ENCODE data around the gene WDFY4.

The WDFY4 gene

GRCh38 chr10:48683424-48683823 lies 1.2 kb upstream of the WDFY4 start:
- no peak overlapping the region for H2AK5ac ChIP-seq (ENCODE audit: low read depth, low read length)
- peak overlapping the region; percentile 35 for H3K18ac ChIP-seq (ENCODE audit: low read length)
- no peak overlapping the region for H2BK12ac ChIP-seq (ENCODE audit: low read length)
- no peak overlapping the region for H3K4me3 ChIP-seq (ENCODE audit: low read length in 2 of 2)
- no peak overlapping the region for H3K27ac ChIP-seq (replicated peaks; ENCODE audit: low read length)
- no peak overlapping the region for H4K8ac ChIP-seq (ENCODE audit: low read depth, low read length)
- H3K9me3 ChIP-seq (replicated peaks in 1 of 2; ENCODE audit: control insufficient read depth in 2 of 2, insufficient read depth in 1 of 2, low read depth in 1 of 2, low read length in 2 of 2) = no peaks in the 10 kb centered on the region
- H4K91ac ChIP-seq (ENCODE audit: low read depth, low read length, poor library complexity) = no peak overlapping the region
- no peak overlapping the region for H3K4me2 ChIP-seq (ENCODE audit: insufficient read depth, low read length, poor library complexity, severe bottlenecking)
- H2BK120ac ChIP-seq (ENCODE audit: low read depth, low read length) = no peak overlapping the region
- H3K14ac ChIP-seq (ENCODE audit: low read length) = no peak overlapping the region
- H3K4ac ChIP-seq (ENCODE audit: low read length) = no peak overlapping the region
- H2BK15ac ChIP-seq (ENCODE audit: low read length) = no peak overlapping the region
- no peak overlapping the region for H2AFZ ChIP-seq (ENCODE audit: low read length)
- no peak overlapping the region for H2BK5ac ChIP-seq (ENCODE audit: low read length)
- H3K27me3 ChIP-seq (ENCODE audit: control insufficient read depth in 3 of 3, insufficient read depth in 3 of 3, low read depth in 1 of 3, low read length in 3 of 3) = no peaks in the 10 kb centered on the region
- no peaks in the 10 kb centered on the region for H3K4me1 ChIP-seq (ENCODE audit: control insufficient read depth in 2 of 2, insufficient read depth in 1 of 2, low read depth in 1 of 2, low read length in 2 of 2)
- no peak for DNase-seq (ENCODE audit: low spot score)
- no peaks in the 10 kb centered on the region for H3K79me1 ChIP-seq (ENCODE audit: low read depth, low read length)
- H3K36me3 ChIP-seq (replicated peaks in 1 of 2; ENCODE audit: control insufficient read depth in 2 of 2, insufficient read depth in 2 of 2, low read length in 2 of 2) = no peaks in the 10 kb centered on the region
- H3K9ac ChIP-seq (ENCODE audit: low read depth, low read length, poor library complexity) = no peak overlapping the region
- H3K23ac ChIP-seq (ENCODE audit: low read depth, low read length, poor library complexity) = no peak overlapping the region
- WGBS, 2 donors (ENCODE audit: extremely low coverage in 2 of 2, insufficient read length in 2 of 2, insufficient replicate concordance in 1 of 2) = no CpG with 5 or more reads among the region's 6 CpGs

DNA sequence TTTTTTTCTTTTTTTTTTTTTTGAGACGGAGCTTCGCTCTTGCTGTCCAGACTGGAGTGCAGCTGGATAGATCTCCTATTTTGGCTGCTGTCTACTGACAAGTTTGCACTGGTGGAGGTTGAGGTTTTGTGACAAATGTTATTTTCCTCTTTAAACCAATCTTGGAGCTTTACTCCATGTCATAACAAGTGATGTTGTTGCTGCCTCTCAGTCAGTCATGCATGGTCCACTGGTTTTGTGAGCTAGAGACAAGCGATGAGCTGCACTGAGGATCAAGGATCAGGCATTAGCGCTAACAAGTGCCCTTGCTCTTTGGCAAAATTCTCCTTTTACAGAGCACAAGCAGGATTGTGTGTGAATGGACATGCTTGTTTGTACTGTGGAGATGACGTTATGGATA lies 805 bp upstream of the WDFY4 start:
- no peak overlapping the region for H2AK5ac ChIP-seq (ENCODE audit: low read depth, low read length)
- H2BK120ac ChIP-seq (ENCODE audit: low read depth, low read length) = no peak overlapping the region
- no peaks in the 10 kb centered on the region for H3K4me1 ChIP-seq (ENCODE audit: control insufficient read depth in 2 of 2, insufficient read depth in 1 of 2, low read depth in 1 of 2, low read length in 2 of 2)
- H3K4me2 ChIP-seq (ENCODE audit: insufficient read depth, low read length, poor library complexity, severe bottlenecking) = no peak overlapping the region
- WGBS, 2 donors (ENCODE audit: extremely low coverage in 2 of 2, insufficient read length in 2 of 2, insufficient replicate concordance in 1 of 2) = no CpG with 5 or more reads among the region's 5 CpGs
- no peak overlapping the region for H3K14ac ChIP-seq (ENCODE audit: low read length)
- H3K27me3 ChIP-seq (ENCODE audit: control insufficient read depth in 3 of 3, insufficient read depth in 3 of 3, low read depth in 1 of 3, low read length in 3 of 3) = no peaks in the 10 kb centered on the region
- no peak for DNase-seq (ENCODE audit: low spot score)
- H2AFZ ChIP-seq (ENCODE audit: low read length) = no peak overlapping the region
- no peaks in the 10 kb centered on the region for H3K36me3 ChIP-seq (replicated peaks in 1 of 2; ENCODE audit: control insufficient read depth in 2 of 2, insufficient read depth in 2 of 2, low read length in 2 of 2)
- H4K91ac ChIP-seq (ENCODE audit: low read depth, low read length, poor library complexity) = no peak overlapping the region
- no peak overlapping the region for H2BK5ac ChIP-seq (ENCODE audit: low read length)
- no peak overlapping the region for H3K27ac ChIP-seq (replicated peaks; ENCODE audit: low read length)
- no peak overlapping the region for H3K4ac ChIP-seq (ENCODE audit: low read length)
- H3K4me3 ChIP-seq (ENCODE audit: low read length in 2 of 2) = no peak overlapping the region
- no peaks in the 10 kb centered on the region for H3K9me3 ChIP-seq (replicated peaks in 1 of 2; ENCODE audit: control insufficient read depth in 2 of 2, insufficient read depth in 1 of 2, low read depth in 1 of 2, low read length in 2 of 2)
- H4K8ac ChIP-seq (ENCODE audit: low read depth, low read length) = no peak overlapping the region
- no peak overlapping the region for H3K9ac ChIP-seq (ENCODE audit: low read depth, low read length, poor library complexity)
- no peak overlapping the region for H2BK15ac ChIP-seq (ENCODE audit: low read length)
- H2BK12ac ChIP-seq (ENCODE audit: low read length) = no peak overlapping the region
- no peak overlapping the region for H3K18ac ChIP-seq (ENCODE audit: low read length)
- H3K79me1 ChIP-seq (ENCODE audit: low read depth, low read length) = no peaks in the 10 kb centered on the region
- no peak overlapping the region for H3K23ac ChIP-seq (ENCODE audit: low read depth, low read length, poor library complexity)

DNA sequence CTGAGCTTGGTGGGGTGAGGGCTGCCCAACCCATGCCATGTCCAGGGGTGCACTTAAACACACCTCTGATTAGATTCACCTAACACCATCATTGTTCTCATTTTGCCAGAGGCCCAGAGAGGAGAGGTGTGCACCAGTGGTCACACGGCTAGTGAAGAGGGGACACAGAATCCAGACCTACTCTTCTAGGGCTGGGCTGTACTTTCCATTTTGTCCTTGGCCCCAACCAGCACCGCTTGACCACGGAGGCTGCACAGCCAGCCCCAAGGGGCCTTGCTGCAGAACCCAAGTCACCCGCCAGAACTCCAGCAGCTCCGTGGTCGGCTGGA lies 246 bp upstream of the WDFY4 start:
- Histone ChIP-seq H4K91ac (ENCODE audit: low read depth, low read length, poor library complexity) (no peak overlapping the region), H2BK12ac (ENCODE audit: low read length) (no peak overlapping the region), H3K23ac (ENCODE audit: low read depth, low read length, poor library complexity) (peak overlapping the region; percentile 31), H3K18ac (ENCODE audit: low read length) (no peak overlapping the region), H3K4me3 (ENCODE audit: low read length in 2 of 2) (no peak overlapping the region), H3K36me3 (replicated peaks in 1 of 2; ENCODE audit: control insufficient read depth in 2 of 2, insufficient read depth in 2 of 2, low read length in 2 of 2) (no peaks in the 10 kb centered on the region), H3K27me3 (ENCODE audit: control insufficient read depth in 3 of 3, insufficient read depth in 3 of 3, low read depth in 1 of 3, low read length in 3 of 3) (no peaks in the 10 kb centered on the region), H4K8ac (ENCODE audit: low read depth, low read length) (no peak overlapping the region), H2BK15ac (ENCODE audit: low read length) (no peak overlapping the region), H3K14ac (ENCODE audit: low read length) (no peak overlapping the region), H3K9ac (ENCODE audit: low read depth, low read length, poor library complexity) (peak overlapping the region; percentile 15), H3K27ac (replicated peaks; ENCODE audit: low read length) (no peak overlapping the region), H2BK5ac (ENCODE audit: low read length) (peak overlapping the region; percentile 39), H3K79me1 (ENCODE audit: low read depth, low read length) (no peaks in the 10 kb centered on the region), H2BK120ac (ENCODE audit: low read depth, low read length) (no peak overlapping the region), H3K4me2 (ENCODE audit: insufficient read depth, low read length, poor library complexity, severe bottlenecking) (no peak overlapping the region), H3K4me1 (ENCODE audit: control insufficient read depth in 2 of 2, insufficient read depth in 1 of 2, low read depth in 1 of 2, low read length in 2 of 2) (no peaks in the 10 kb centered on the region), H2AFZ (ENCODE audit: low read length) (no peak overlapping the region), H3K4ac (ENCODE audit: low read length) (no peak overlapping the region), H3K9me3 (replicated peaks in 1 of 2; ENCODE audit: control insufficient read depth in 2 of 2, insufficient read depth in 1 of 2, low read depth in 1 of 2, low read length in 2 of 2) (no peaks in the 10 kb centered on the region), H2AK5ac (ENCODE audit: low read depth, low read length) (no peak overlapping the region)
- WGBS, 2 donors (ENCODE audit: extremely low coverage in 2 of 2, insufficient read length in 2 of 2, insufficient replicate concordance in 1 of 2) = no CpG with 5 or more reads among the region's 6 CpGs
- DNase-seq (ENCODE audit: low spot score) = no peak

GRCh38 chr10:48685731-48686130 lies 1.1 kb downstream of the WDFY4 start:
- Histone ChIP-seq H3K18ac (ENCODE audit: low read length) (no peak overlapping the region), H3K27me3 (ENCODE audit: control insufficient read depth in 3 of 3, insufficient read depth in 3 of 3, low read depth in 1 of 3, low read length in 3 of 3) (no peaks in the 10 kb centered on the region), H3K23ac (ENCODE audit: low read depth, low read length, poor library complexity) (no peak overlapping the region), H2BK15ac (ENCODE audit: low read length) (no peak overlapping the region), H3K9me3 (replicated peaks in 1 of 2; ENCODE audit: control insufficient read depth in 2 of 2, insufficient read depth in 1 of 2, low read depth in 1 of 2, low read length in 2 of 2) (peaks cover 0 to 3% of the 10 kb centered on the region in 2 donors), H2BK120ac (ENCODE audit: low read depth, low read length) (no peak overlapping the region), H3K4me1 (ENCODE audit: control insufficient read depth in 2 of 2, insufficient read depth in 1 of 2, low read depth in 1 of 2, low read length in 2 of 2) (no peaks in the 10 kb centered on the region), H3K27ac (replicated peaks; ENCODE audit: low read length) (no peak overlapping the region), H2BK12ac (ENCODE audit: low read length) (no peak overlapping the region), H4K91ac (ENCODE audit: low read depth, low read length, poor library complexity) (no peak overlapping the region), H3K4ac (ENCODE audit: low read length) (no peak overlapping the region), H3K4me2 (ENCODE audit: insufficient read depth, low read length, poor library complexity, severe bottlenecking) (no peak overlapping the region), H3K36me3 (replicated peaks in 1 of 2; ENCODE audit: control insufficient read depth in 2 of 2, insufficient read depth in 2 of 2, low read length in 2 of 2) (no peaks in the 10 kb centered on the region), H2AFZ (ENCODE audit: low read length) (no peak overlapping the region), H4K8ac (ENCODE audit: low read depth, low read length) (no peak overlapping the region), H3K14ac (ENCODE audit: low read length) (no peak overlapping the region), H2BK5ac (ENCODE audit: low read length) (no peak overlapping the region), H3K9ac (ENCODE audit: low read depth, low read length, poor library complexity) (no peak overlapping the region), H3K4me3 (ENCODE audit: low read length in 2 of 2) (no peak overlapping the region), H3K79me1 (ENCODE audit: low read depth, low read length) (no peaks in the 10 kb centered on the region), H2AK5ac (ENCODE audit: low read depth, low read length) (no peak overlapping the region)
- no peak for DNase-seq (ENCODE audit: low spot score)
- WGBS, 2 donors (ENCODE audit: extremely low coverage in 2 of 2, insufficient read length in 2 of 2, insufficient replicate concordance in 1 of 2) = no CpG with 5 or more reads among the region's 6 CpGs
